SIG-M5 (cell line): ENCODE results near the gene ZNF534.
"Not testable (repeated sequence)": the region's sequence is repeated elsewhere in the genome, so short reads cannot be mapped to it uniquely, and the experiment has no call there.

Source experiments
- DNase-seq: peaks from one replicate; lab custom pipeline; 2025; lab: John Stamatoyannopoulos, UW

ZNF534 gene

GRCh38 chr19:52428937-52429336 is at the start of gene ZNF534:
Gene ZNF534, plus strand, starts transcription at chr19:52429148. Its CDS starts 2,327 bp downstream, at chr19:52431475.
- no peak for DNase-seq

- no peak for DNase-seq
Observed at GRCh38 chr19:52391135-52391534, 37.8 kb upstream of the ZNF534 start.

DNA sequence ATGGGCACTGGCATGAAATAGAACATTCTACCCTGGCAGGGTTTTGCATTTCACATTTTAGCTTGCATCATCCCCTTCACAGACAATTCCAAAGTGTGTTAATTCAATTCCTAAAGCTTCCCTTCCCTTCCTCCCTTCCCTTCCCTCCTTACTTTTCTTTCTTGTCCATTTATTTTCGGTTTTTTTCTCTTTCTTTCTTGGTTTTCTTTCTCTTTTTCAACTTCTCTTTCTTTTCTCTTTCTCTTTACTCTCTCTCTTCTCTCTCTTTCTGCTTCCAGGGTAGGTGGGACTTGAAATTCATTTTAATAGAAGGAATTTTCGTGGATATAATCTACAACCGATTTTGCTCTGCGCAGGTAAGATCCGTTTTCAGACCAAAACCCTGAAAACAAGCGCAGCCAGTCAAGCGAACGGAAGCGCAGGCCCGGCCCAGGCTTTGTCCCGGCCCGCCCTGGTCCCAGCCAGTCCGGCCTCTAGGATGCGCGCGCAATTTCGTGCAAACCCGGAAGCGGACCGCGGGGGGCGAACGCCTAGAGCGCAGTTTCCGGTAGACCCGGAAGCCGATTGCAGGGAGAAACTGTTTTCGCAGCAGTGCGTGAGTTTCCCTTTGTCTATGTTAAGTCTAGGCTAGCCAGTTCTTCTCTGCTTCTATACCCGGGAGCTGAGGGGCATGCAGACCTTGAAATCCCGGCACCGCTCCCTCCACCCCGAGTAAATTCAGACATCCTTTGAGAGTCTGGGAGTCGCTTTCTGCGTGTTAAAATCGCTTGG is 31.5 kb upstream of the ZNF534 start, which contains the start of gene ZNF528:
TSS of gene ZNF528 (plus strand) at position 540 of the 771 bp plus-strand sequence. CDS start 4,165 bp downstream, outside the sequence.
- DNase-seq: no peak

DNA sequence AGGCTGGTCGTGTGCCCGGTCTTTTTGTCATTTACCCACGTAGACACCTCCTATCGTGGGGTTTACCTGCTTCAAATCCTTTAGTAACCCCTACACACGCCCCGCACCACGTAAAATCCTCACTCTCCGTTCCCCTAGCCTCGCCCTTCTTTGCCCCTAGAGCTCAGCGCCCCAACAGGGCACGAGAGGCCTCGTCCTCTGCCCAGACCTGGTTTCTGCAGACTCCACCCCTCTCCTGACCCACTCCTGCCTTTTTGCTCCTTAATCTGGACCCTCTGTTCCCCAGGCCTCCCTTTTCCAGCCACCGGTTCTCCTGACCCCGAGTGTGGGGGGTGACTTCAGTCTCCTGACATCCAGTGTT is 30.9 kb upstream of the ZNF534 start:
- DNase-seq: no peak

- DNase-seq: no peak
Observed at GRCh38 chr19:52410276-52410675, 18.7 kb upstream of the ZNF534 start.

- DNase-seq: no peak
Observed at GRCh38 chr19:52415711-52416110, 13.2 kb upstream of the ZNF534 start.

GRCh38 chr19:52442179-52442578 is 13.2 kb downstream of the ZNF534 start:
- no peak for DNase-seq

GRCh38 chr19:52444506-52444905 is 15.6 kb downstream of the ZNF534 start:
- no peak for DNase-seq

DNA sequence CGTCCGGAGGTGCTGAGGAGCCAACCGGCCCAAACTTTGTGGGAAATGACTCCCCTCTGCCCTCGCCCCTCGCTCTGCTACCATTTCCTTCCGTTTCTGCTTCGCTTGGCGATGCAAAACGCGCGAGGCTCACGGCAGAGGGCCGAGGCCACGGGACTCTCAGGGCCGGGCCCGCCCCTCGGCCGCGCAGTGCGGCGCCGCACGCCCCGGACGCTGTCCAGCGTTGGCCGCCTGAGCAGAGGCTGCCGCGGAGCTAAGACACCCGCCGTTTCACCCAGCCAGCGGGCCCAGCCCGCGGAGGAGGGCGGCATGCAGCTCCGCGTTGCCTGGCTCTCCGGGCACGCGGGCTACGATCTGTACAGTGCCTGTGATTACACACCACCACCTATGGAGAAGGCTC is 22.3 kb downstream of the ZNF534 start:
- no peak for DNase-seq

GRCh38 chr19:52453324-52454094 is 24.6 kb downstream of the ZNF534 start, which contains the start of gene ZNF578:
Gene ZNF578, plus strand, starts transcription at chr19:52453553. Its CDS starts 48,293 bp downstream, at chr19:52501846.
- no peak for DNase-seq

GRCh38 chr19:52464798-52465470 is 36.0 kb downstream of the ZNF534 start:
- no peak for DNase-seq

DNA sequence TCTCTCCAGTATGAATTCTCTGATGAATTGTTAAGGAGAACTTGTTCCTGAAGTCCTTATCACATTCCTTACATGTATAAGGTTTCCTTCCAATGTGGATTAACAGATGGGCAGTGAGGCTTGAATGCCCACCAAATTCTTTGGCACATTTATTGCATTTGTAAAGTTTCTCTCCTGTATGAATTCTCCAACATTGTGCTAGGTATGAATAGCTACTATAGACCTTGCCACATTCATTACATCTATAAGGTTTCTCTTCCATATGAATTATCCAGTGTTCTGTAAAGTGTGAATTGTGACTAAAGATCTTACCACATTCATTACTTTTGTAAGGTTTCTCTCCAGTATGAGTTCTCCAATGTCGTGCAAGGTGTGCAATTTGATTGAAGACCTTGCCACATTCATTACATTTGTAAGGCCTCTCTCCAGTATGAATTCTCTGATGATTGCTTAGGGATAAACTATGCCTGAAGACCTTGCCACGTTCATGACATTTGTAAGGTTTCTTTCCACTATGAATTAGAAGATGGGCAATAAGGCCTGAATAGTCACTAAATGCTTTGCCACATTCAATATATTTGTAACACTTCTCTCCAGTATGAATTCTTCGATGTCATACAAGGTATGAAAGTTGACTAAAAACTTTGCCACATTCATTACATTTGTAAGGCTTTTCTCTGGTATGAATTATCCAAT is 44.9 kb downstream of the ZNF534 start:
- no peak for DNase-seq

GRCh38 chr19:52474351-52475127 is 45.6 kb downstream of the ZNF534 start:
- DNase-seq: no peak

GRCh38 chr19:52484111-52484743 is 55.3 kb downstream of the ZNF534 start:
- DNase-seq: not testable (repeated sequence)

DNA sequence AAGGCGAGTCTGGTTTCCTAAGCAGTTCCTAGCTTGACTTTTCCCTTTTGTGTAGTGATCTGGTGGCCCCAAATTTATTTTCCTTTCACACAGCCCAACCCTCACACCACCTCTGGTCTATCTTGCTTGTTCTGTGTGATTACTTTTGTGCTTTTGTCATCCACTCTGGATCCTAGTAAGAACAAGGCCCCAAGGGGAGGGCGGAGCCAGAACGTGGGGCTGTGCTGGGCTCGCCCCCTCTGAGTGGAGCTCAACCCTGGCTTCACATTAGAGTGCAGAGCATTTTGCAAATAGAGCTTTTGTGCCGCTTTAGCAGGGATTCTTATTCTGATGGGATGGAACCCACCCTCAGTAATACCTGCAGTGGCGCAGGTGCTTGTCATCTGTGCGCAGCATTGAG is 56.1 kb downstream of the ZNF534 start:
- DNase-seq: not testable (repeated sequence)

DNA sequence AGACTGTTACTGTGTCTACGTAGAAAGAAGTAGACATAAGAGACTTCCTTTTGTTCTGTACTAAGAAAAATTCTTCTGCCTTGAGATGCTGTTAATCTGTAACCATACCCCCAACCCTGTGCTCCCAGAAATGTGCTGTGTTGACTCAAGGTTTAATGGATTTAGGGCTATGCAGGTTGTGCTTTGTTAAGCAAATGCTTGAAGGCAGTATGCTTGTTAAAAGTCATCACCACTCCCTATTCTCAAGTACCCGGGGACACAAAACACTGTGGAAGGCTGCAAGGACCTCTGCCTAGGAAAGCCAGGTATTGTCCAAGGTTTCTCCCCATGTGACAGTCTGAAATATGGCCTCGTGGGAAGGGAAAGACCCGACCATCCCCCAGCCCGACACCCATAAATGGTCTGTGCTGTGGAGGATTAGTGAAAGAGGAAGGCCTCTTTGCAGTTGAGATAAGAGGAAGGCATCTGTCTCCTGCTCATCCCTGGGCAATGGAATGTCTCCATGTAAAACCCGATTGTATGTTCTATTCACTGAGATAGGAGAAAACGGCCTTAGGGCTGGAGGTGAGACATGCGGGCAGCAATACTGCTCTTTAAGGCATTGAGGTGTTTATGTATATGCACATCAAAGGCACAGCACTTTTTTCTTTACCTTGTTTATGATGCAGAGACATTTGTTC is 56.8 kb downstream of the ZNF534 start:
- not testable (repeated sequence) for DNase-seq

DNA sequence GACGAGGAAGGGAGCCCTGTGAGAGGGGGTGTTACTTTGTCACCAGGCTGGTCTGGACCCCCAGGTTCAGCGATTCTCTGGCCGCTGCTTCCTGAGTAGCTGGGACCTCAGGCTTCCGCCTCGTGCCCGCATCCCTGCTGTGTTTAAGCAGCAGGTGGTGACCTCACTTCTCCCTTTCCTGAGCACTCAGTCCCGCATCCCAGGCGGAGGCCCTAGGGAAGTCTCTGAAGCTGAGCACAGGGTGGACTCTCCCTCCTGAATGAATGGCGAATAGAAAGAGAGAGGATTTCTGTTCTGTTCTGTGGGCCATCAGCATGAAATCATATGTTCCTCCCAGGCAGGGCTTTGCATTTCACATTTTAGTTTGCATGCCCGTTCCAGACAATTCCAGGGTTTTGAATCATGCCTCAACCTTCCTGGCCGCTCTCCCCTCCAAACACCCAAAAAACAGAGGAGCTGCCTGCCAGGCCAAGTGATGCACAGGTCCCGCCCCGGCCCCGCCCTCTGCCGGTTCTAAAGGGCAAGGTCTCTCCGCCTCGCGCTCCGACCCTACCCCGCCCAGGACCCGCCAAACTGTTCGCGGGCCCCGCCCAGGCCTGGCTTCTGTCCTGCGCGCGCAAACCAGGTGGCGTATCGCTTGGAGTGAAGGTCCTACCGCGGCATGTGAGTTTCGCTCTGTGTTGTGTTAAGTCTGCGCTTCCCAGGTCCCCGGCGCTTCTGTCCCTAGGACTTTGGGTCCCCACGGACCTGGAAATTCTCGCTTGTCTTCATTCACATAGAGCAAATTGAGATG is 63.4 kb downstream of the ZNF534 start:
- DNase-seq: no peak

DNA sequence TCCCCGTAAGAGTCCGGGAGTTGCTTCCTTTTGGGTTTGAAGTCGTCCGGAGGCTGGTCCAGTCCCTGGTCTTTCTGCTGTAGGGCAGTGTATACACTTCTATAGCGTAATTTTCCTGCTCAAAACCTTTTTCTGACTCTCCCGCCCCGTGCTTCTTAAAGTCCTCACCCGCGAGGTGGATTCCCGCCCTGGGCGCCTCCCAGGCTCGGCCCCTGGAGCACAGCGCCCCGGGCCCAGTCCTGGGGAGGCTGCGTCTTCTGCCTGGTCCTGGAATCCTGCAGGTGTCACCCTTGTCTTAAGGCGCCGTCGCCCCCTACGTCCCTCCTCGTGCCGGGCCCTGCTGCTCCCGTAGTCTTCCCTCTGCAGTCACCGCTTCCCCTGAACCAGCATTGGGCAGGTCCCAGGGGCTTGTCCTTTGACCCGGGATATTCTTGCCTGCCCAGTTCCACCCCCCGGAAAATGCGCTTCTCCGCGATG is 64.1 kb downstream of the ZNF534 start:
- no peak for DNase-seq

GRCh38 chr19:52494518-52494917 is 65.6 kb downstream of the ZNF534 start:
- no peak for DNase-seq
